Measurements from ENCODE around the gene LSR. TPM values are rescaled to one million over a fixed set of nuclear protein-coding genes. Genes with fewer than 3 reads are reported as not detected.

Gene LSR
- total RNA-seq, 1 donor from 2014 or later: 147 TPM

DNA sequence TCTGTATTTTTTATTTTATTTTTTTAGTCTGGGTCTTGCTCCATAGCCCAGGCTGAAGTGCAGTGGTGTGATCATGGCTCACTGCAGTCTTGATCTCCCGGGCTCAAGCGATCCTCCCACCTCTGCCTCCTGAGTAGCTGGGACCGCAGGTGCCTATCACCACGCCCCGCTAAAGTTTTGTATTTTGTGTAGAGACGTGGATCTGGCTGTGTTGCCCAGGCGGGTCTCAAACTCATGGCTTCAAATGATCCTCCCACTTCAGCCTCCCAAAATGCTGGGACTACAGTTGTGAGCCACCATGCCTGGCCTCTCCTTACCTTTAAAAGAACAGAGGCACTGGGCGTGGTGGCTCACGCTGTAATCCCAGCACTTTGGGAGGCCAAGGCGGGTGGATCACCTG lies 38.9 kb downstream of the LSR start:
- no peaks in the 10 kb centered on the region for H3K36me3 ChIP-seq (ENCODE audit: control insufficient read depth, insufficient read depth, low read length)
- no peak for DNase-seq (ENCODE audit: low read depth)
- TF ChIP-seq, protein P1, sequence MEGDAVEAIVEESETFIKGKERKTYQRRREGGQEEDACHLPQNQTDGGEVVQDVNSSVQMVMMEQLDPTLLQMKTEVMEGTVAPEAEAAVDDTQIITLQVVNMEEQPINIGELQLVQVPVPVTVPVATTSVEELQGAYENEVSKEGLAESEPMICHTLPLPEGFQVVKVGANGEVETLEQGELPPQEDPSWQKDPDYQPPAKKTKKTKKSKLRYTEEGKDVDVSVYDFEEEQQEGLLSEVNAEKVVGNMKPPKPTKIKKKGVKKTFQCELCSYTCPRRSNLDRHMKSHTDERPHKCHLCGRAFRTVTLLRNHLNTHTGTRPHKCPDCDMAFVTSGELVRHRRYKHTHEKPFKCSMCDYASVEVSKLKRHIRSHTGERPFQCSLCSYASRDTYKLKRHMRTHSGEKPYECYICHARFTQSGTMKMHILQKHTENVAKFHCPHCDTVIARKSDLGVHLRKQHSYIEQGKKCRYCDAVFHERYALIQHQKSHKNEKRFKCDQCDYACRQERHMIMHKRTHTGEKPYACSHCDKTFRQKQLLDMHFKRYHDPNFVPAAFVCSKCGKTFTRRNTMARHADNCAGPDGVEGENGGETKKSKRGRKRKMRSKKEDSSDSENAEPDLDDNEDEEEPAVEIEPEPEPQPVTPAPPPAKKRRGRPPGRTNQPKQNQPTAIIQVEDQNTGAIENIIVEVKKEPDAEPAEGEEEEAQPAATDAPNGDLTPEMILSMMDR (IDR thresholded peaks at IDR 0.05; ENCODE audit: insufficient read depth, low read length, poor library complexity, severe bottlenecking): no peak
- H3K4me3 ChIP-seq (ENCODE audit: low read depth, low read length): no peak overlapping the region
- peaks cover 21% of the 10 kb centered on the region for H3K27me3 ChIP-seq (ENCODE audit: control insufficient read depth, insufficient read depth, low read length)

DNA sequence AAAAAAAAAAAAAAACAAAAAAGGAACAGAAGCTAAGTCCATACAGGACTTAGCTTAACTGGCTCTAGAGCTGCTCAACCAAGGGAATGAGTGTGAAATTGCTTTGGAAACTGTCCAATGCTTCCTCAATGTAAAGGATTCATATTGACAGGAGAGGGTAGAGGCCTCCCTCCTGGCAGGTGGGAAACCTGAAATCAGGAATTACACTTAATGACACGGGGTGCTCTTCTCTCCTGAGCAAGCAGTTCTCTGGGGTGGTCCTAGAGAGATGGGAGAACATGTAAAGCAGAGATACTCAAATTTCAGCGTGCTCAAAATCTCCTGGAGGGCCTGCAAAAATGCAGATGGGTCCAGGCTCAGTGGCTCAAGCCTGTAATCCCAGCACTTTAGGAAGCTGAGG lies 39.5 kb downstream of the LSR start:
- DNase-seq (ENCODE audit: low read depth): no peak
- TF ChIP-seq, protein P1 (IDR thresholded peaks at IDR 0.05; ENCODE audit: insufficient read depth, low read length, poor library complexity, severe bottlenecking): no peak
- H3K4me3 ChIP-seq (ENCODE audit: low read depth, low read length): no peak overlapping the region
- peaks cover 22% of the 10 kb centered on the region for H3K27me3 ChIP-seq (ENCODE audit: control insufficient read depth, insufficient read depth, low read length)
- H3K36me3 ChIP-seq (ENCODE audit: control insufficient read depth, insufficient read depth, low read length): no peaks in the 10 kb centered on the region

DNA sequence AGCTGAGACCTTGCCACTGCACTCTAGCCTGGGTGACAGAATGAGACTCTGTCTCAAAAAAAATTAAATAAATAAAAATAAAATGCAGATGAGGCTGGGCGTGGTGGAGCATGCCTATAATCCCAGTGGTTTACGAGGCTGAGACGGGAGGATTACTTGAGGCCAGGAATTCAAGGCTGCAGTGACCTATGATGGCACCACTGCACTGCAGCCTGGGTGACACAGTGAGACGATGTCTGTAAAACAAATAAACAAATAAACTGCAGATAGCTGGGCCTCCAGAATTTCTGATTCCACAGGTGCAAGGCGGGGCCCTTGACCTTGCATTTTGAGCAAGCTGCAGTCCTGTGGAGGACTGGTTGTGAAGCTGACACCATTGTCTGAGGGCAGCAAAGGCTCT lies 40.1 kb downstream of the LSR start:
- no peak for DNase-seq (ENCODE audit: low read depth)
- H3K4me3 ChIP-seq (ENCODE audit: low read depth, low read length): no peak overlapping the region
- H3K36me3 ChIP-seq (ENCODE audit: control insufficient read depth, insufficient read depth, low read length): no peaks in the 10 kb centered on the region
- TF ChIP-seq, protein P1 (IDR thresholded peaks at IDR 0.05; ENCODE audit: insufficient read depth, low read length, poor library complexity, severe bottlenecking): no peak
- peaks cover 25% of the 10 kb centered on the region for H3K27me3 ChIP-seq (ENCODE audit: control insufficient read depth, insufficient read depth, low read length)

DNA sequence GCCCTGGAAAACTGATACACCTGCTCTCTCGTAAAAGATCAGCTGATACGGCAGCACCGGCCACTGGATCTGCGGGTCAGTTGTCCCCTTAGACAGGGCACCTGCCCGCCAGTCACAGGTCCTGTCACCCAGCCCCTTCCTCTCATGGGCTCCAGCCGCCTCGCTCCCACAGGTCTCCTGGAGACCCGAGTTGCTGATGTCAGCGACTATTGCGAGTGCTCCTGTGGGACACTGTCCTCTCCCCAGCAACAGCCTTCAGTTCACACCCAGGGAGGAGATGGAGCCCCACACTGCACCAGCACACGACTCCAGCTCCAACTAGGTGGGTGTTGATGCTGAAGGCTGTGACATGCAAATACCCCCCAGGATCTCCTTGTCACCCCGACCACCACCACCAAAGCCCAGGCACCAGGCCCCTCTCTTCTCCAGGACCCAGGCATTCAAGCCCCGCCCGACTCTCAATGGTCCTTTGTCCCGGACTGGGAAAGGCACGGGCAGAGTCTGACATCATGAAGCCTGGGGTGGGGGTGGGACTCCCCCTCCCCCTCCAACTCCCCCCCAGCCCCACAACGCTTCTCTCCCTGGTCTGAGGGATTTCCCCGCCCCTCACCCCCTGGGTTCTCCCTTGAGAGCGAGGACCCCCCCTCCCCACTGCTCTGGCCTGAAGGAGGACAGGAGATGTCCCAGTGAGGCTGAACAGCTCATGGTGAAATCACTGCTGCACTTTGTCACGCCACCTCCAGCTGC lies 41.8 kb downstream of the LSR start:
- Histone ChIP-seq H3K36me3 (ENCODE audit: control insufficient read depth, insufficient read depth, low read length) (no peaks in the 10 kb centered on the region), H3K27me3 (ENCODE audit: control insufficient read depth, insufficient read depth, low read length) (peaks cover 30% of the 10 kb centered on the region), H3K4me3 (ENCODE audit: low read depth, low read length) (no peak overlapping the region)
- TF ChIP-seq, protein P1 (IDR thresholded peaks at IDR 0.05; ENCODE audit: insufficient read depth, low read length, poor library complexity, severe bottlenecking): no peak
- no peak for DNase-seq (ENCODE audit: low read depth)

DNA sequence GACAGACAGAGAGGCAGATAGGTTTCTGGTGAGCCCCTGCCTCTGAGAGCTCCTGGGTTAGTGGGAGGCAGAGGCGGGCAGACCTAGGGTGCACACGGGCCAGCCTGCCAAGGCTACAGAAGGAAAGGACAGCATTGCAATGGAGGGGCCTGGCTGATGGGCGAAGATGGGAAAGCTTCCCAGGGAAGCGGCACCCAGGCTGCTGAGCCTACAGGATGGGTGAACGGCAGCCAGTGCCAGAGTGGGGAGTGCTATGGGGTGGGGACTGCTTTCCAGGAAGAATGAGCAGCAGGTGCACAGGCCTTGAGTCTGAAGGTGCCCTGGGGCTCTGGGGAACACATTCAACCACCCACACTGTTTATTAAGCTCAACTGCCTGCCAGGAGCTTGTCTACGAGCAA lies 42.5 kb downstream of the LSR start:
- TF ChIP-seq, protein P1 (IDR thresholded peaks at IDR 0.05; ENCODE audit: insufficient read depth, low read length, poor library complexity, severe bottlenecking): no peak
- H3K27me3 ChIP-seq (ENCODE audit: control insufficient read depth, insufficient read depth, low read length): peaks cover 32% of the 10 kb centered on the region
- DNase-seq (ENCODE audit: low read depth): no peak
- no peak overlapping the region for H3K4me3 ChIP-seq (ENCODE audit: low read depth, low read length)
- H3K36me3 ChIP-seq (ENCODE audit: control insufficient read depth, insufficient read depth, low read length): no peaks in the 10 kb centered on the region

DNA sequence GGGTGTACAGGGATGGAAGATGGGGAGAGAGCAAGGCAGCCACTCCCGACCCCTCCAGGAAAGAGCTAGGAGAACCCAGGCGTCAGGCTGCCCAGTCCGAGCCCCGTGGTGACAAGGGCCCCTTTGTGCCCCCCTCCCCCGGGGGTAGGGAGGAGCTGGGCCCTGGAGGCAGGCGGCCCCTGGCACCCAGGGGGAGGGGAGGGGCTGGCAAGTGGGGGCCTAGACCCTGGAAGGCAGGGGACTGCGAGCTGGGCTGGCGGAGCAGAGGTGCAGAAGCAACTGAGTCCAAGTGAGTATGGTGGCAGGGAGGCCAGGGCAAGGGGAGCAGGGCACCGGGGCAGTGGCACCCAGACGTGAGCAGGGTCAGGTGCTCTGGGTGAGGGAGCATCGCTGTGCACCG lies 43.1 kb downstream of the LSR start, which contains the start of gene MAG:
Gene MAG, plus strand, starts transcription at position 246 of the 400 bp plus-strand sequence. CDS start 3,248 bp downstream, outside the sequence.
- TF ChIP-seq, protein P1 (IDR thresholded peaks at IDR 0.05; ENCODE audit: insufficient read depth, low read length, poor library complexity, severe bottlenecking): no peak
- Histone ChIP-seq H3K4me3 (ENCODE audit: low read depth, low read length) (no peak within 1 kb of the TSS), H3K36me3 (ENCODE audit: control insufficient read depth, insufficient read depth, low read length) (no peaks in the 10 kb centered on the region), H3K27me3 (ENCODE audit: control insufficient read depth, insufficient read depth, low read length) (peaks cover 34% of the 10 kb centered on the region)
- no peak for DNase-seq (ENCODE audit: low read depth)
